SK-N-SH (cell line): ENCODE data around the gene PSPC1. TPM values are rescaled to one million over a fixed set of nuclear protein-coding genes. Genes with fewer than 3 reads are reported as not detected.

Experiments
- CTCF ChIA-PET: fragments of 300-600, 350-600 bp; formaldehyde crosslinking; extraction: SDS; loops from one replicate; lab custom pipeline; 2021; lab: Yijun Ruan, JAX
- POLR2A ChIA-PET: fragments of 350-600 bp; sonication (Branson Sonifier 250); formaldehyde crosslinking; extraction: SDS; loops from one replicate; lab custom pipeline; 2020; ENCODE audit warnings: antibody characterized with exemption, inconsistent platforms; lab: Yijun Ruan, JAX
- DNase-seq: peaks from one replicate; pipeline ENCODE4 v3.0.0; 2012
- H2AFZ ChIP-seq: fragments of 200-600 bp; sonication (generic); 2 replicates; pipeline ENCODE4 v1.8.1; 2016; ENCODE audit warnings: antibody characterized with exemption, mild to moderate bottlenecking, low read depth
- H3F3A ChIP-seq: fragments of 200-600 bp; sonication (generic); replicated peaks from 2 replicates; pipeline ENCODE3; 2016; ENCODE audit warnings: antibody characterized with exemption, mild to moderate bottlenecking; ENCODE audit not compliant: insufficient read depth
- H3K27ac ChIP-seq, 2 experiments: fragments of 200-500 bp in 1 of 2; fragments of 200-600 bp in 1 of 2; sonication (Bioruptor generic) in 1 of 2; sonication (generic), shearing (Covaris generic) in 1 of 2; 2 replicates each; pipeline versions ENCODE4 v1.5.1 to v1.6.1; 2014 to 2016; ENCODE audit warnings: low read depth in 2 of 2, inconsistent platforms in 1 of 2, low read length in 1 of 2, mild to moderate bottlenecking in 1 of 2, mixed read lengths in 1 of 2
- H3K27me3 ChIP-seq: fragments of 200-600 bp; sonication (generic), shearing (Covaris generic); 2 replicates; pipeline ENCODE4 v1.6.1; 2016; ENCODE audit warnings: mixed run types; ENCODE audit not compliant: insufficient read depth
- H3K36me3 ChIP-seq, 2 experiments: fragments of 200-500 bp in 1 of 2; fragments of 200-600 bp in 1 of 2; sonication (Bioruptor generic) in 1 of 2; sonication (generic) in 1 of 2; replicated peaks in 1 of 2; 2 replicates each; pipeline versions ENCODE3 to v1.5.1; 2014 to 2016; ENCODE audit warnings: low read length in 1 of 2, mild to moderate bottlenecking in 1 of 2; ENCODE audit not compliant: insufficient read depth in 2 of 2, control insufficient read depth in 1 of 2
- H3K4me1 ChIP-seq, 2 experiments: fragments of 200-500 bp in 1 of 2; fragments of 200-600 bp in 1 of 2; sonication (Bioruptor generic) in 1 of 2; sonication (generic), shearing (Covaris generic) in 1 of 2; 2 replicates each; pipeline versions ENCODE4 v1.5.1 to v1.6.1; 2014 to 2016; ENCODE audit warnings: low read depth in 1 of 2, low read length in 1 of 2, mixed run types in 1 of 2; ENCODE audit not compliant: insufficient read depth in 2 of 2, control insufficient read depth in 1 of 2
- H3K4me2 ChIP-seq: fragments of 200-600 bp; sonication (generic), shearing (Covaris generic); 2 replicates; pipeline ENCODE4 v1.6.1; 2017; ENCODE audit warnings: mixed run types
- H3K4me3 ChIP-seq, 2 experiments: fragments of 200-500 bp in 1 of 2; fragments of 200-600 bp in 1 of 2; sonication (Bioruptor generic) in 1 of 2; sonication (generic), shearing (Covaris generic) in 1 of 2; 2 replicates each; pipeline versions ENCODE4 v1.5.1 to v1.8.1; 2014 to 2016; ENCODE audit warnings: low read depth in 2 of 2, inconsistent platforms in 1 of 2, low read length in 1 of 2, mild to moderate bottlenecking in 1 of 2, mixed read lengths in 1 of 2, moderate library complexity in 1 of 2
- H3K79me2 ChIP-seq: fragments of 200-600 bp; sonication (generic); 2 replicates; pipeline ENCODE4 v1.8.1; 2017; ENCODE audit warnings: mild to moderate bottlenecking; ENCODE audit not compliant: insufficient read depth
- H3K9ac ChIP-seq: fragments of 200-600 bp; sonication (generic); 2 replicates; pipeline ENCODE4 v1.6.1; 2017; ENCODE audit warnings: mixed run types
- H3K9me2 ChIP-seq: fragments of 200-600 bp; sonication (generic); 2 replicates; pipeline ENCODE4 v1.6.1; 2017; ENCODE audit warnings: mixed run types
- H3K9me3 ChIP-seq: fragments of 200-600 bp; sonication (generic); 2 replicates; pipeline ENCODE4 v1.6.1; 2017; ENCODE audit warnings: mixed run types, mild to moderate bottlenecking, moderate library complexity
- H4K20me1 ChIP-seq: fragments of 200-600 bp; sonication (generic); 2 replicates; pipeline ENCODE4 v1.6.1; 2017; ENCODE audit warnings: mild to moderate bottlenecking, mixed run types; ENCODE audit not compliant: insufficient read depth
- PBX3 ChIP-seq: IDR thresholded peaks from 2 replicates; pipeline ENCODE4; 2012
- RFX5 ChIP-seq: IDR thresholded peaks from 2 replicates; pipeline ENCODE4 v1.6.1; 2012; ENCODE audit warnings: mild to moderate bottlenecking, improper control_type of control experiment, low read length
- TAF1 ChIP-seq: IDR thresholded peaks from 2 replicates; pipeline ENCODE4 v1.6.1; 2012; ENCODE audit warnings: low read depth, mild to moderate bottlenecking, low read length, moderate library complexity, borderline replicate concordance
- TCF12 ChIP-seq: IDR thresholded peaks from 2 replicates; pipeline ENCODE4 v1.4.0; 2012
- USF1 ChIP-seq: IDR thresholded peaks from 2 replicates; pipeline ENCODE4 v1.4.0; 2012; ENCODE audit warnings: low read depth, borderline replicate concordance
- USF2 ChIP-seq: fragments of 150-350 bp; IDR thresholded peaks from 2 replicates; pipeline ENCODE4 v1.6.1; 2017; ENCODE audit warnings: antibody characterized with exemption, low read length, low read depth, borderline replicate concordance
- YY1 ChIP-seq: IDR thresholded peaks from 2 replicates; pipeline ENCODE4 v1.4.0; 2012; ENCODE audit warnings: low read depth, mild to moderate bottlenecking
- WGBS: methylation state at CpG from one replicate; pipeline ENCODE4 v1.1.6; 2017; ENCODE audit warnings: low lambda C conversion rate; 5-methylcytosine and 5-hydroxymethylcytosine counted together
- polyA plus RNA-seq, 3 experiments: library from polyadenylated mRNA; depleted of rRNA; stranded (reverse); fragments of >200 nt; gene quantifications; 2 replicates each; pipeline ENCODE4 v1.2.3, GENCODE V29; 2012
- TF ChIP-seq, protein P1 (sequence below): fragments of 150-350 bp; IDR thresholded peaks from 2 replicates; pipeline ENCODE4 v1.6.1; 2016; ENCODE audit warnings: mild to moderate bottlenecking, low read depth, low read length
- TF ChIP-seq, protein P2 (sequence below): IDR thresholded peaks from 2 replicates; pipeline ENCODE4 v1.6.1; 2012; ENCODE audit warnings: mild to moderate bottlenecking, low read depth, low read length, moderate library complexity

The PSPC1 gene
- polyA plus RNA-seq, 1 of the 3 experiments (the other 2 are of a cell fraction), result 35.2 TPM

DNA sequence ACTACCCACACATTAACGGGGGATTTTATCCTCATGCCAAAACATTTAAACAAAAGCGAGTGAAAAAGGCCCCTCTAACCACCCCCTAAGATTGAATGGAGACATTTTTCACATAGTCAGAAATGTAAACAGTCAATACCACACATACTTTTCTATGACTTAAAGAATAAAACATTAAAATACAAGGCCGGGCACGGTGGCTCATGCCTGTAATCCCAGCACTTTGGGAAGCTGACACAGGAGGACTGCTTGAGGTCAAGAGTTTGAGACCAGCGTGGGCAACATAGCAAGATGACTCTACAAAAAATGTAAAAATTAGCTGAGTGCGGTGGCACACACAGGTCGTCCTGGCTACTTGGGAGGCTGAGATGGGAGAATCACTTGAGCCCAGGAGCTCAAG is 102.0 kb downstream of the PSPC1 start:
- no peaks in the 10 kb centered on the region for H3K9me3 ChIP-seq
- TF ChIP-seq RFX5, result no peak
- TF ChIP-seq, protein P1, sequence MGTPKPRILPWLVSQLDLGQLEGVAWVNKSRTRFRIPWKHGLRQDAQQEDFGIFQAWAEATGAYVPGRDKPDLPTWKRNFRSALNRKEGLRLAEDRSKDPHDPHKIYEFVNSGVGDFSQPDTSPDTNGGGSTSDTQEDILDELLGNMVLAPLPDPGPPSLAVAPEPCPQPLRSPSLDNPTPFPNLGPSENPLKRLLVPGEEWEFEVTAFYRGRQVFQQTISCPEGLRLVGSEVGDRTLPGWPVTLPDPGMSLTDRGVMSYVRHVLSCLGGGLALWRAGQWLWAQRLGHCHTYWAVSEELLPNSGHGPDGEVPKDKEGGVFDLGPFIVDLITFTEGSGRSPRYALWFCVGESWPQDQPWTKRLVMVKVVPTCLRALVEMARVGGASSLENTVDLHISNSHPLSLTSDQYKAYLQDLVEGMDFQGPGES, result no peak
- H3K4me1 ChIP-seq, result peaks cover 0 to 4% of the 10 kb centered on the region in 2 experiments; a peak in 1 of 4 replicates
- no peaks in the 10 kb centered on the region for H3K27me3 ChIP-seq
- WGBS, result 98% methylated on average over 7 of the region's 7 CpGs
- CTCF ChIA-PET, result no interaction called here
- no peak for DNase-seq
- H3K4me2 ChIP-seq, result no peak overlapping the region
- H3K36me3 ChIP-seq, result peaks cover 14 to 16% of the 10 kb centered on the region in 2 experiments
- H3K9ac ChIP-seq, result no peak overlapping the region
- no peak overlapping the region for H2AFZ ChIP-seq
- H3K79me2 ChIP-seq, result peaks cover 21% of the 10 kb centered on the region; the same call in 1 of the 2 replicates
- H3K9me2 ChIP-seq, result no peaks in the 10 kb centered on the region
- H4K20me1 ChIP-seq, result 0 out of 2 replicates have a peak, but pooled peaks cover 4% of the 10 kb centered on the region
- H3K4me3 ChIP-seq, result no peak overlapping the region
- peaks cover 11% of the 10 kb centered on the region for H3F3A ChIP-seq
- POLR2A ChIA-PET, result no interaction called here
- no peak overlapping the region for H3K27ac ChIP-seq

- Histone ChIP-seq H3K4me1 (peaks cover 3 to 4% of the 10 kb centered on the region in 2 experiments; a peak in 2 of 4 replicates), H4K20me1 (no peaks in the 10 kb centered on the region), H3K79me2 (peaks cover 7% of the 10 kb centered on the region; the same call in 1 of the 2 replicates), H3F3A (peaks cover 17% of the 10 kb centered on the region), H2AFZ (no peak overlapping the region), H3K36me3 (peaks cover 40 to 48% of the 10 kb centered on the region in 2 experiments), H3K9ac (no peak overlapping the region), H3K4me3 (no peak overlapping the region), H3K27me3 (no peaks in the 10 kb centered on the region), H3K27ac (no peak overlapping the region), H3K4me2 (no peak overlapping the region), H3K9me2 (no peaks in the 10 kb centered on the region), H3K9me3 (no peaks in the 10 kb centered on the region)
- ChIA-PET POLR2A (no interaction called here), CTCF (interaction anchor here (1.1 kb wide), 1 partner anchor 63 kb away, joined by 3 read pairs; no protein-coding TSS in a partner anchor)
- 94% methylated on average over 3 of the region's 3 CpGs for WGBS
- no peak for DNase-seq
- TF ChIP-seq TAF1 (no peak), TCF12 (no peak), PBX3 (no peak), USF1 (no peak), USF2 (no peak), YY1 (no peak)
- TF ChIP-seq, protein P2, sequence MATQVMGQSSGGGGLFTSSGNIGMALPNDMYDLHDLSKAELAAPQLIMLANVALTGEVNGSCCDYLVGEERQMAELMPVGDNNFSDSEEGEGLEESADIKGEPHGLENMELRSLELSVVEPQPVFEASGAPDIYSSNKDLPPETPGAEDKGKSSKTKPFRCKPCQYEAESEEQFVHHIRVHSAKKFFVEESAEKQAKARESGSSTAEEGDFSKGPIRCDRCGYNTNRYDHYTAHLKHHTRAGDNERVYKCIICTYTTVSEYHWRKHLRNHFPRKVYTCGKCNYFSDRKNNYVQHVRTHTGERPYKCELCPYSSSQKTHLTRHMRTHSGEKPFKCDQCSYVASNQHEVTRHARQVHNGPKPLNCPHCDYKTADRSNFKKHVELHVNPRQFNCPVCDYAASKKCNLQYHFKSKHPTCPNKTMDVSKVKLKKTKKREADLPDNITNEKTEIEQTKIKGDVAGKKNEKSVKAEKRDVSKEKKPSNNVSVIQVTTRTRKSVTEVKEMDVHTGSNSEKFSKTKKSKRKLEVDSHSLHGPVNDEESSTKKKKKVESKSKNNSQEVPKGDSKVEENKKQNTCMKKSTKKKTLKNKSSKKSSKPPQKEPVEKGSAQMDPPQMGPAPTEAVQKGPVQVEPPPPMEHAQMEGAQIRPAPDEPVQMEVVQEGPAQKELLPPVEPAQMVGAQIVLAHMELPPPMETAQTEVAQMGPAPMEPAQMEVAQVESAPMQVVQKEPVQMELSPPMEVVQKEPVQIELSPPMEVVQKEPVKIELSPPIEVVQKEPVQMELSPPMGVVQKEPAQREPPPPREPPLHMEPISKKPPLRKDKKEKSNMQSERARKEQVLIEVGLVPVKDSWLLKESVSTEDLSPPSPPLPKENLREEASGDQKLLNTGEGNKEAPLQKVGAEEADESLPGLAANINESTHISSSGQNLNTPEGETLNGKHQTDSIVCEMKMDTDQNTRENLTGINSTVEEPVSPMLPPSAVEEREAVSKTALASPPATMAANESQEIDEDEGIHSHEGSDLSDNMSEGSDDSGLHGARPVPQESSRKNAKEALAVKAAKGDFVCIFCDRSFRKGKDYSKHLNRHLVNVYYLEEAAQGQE, result no peak
- TF ChIP-seq, protein P1, result no peak
Observed at GRCh38 chr13:19676168-19676567, 106.6 kb downstream of the PSPC1 start.
